GM19397 (cell line): ENCODE measurements around the gene AUTS2.

ENCODE experiments used
- ATAC-seq: cut with Tn5 transposase; IDR thresholded peaks from one replicate; pipeline ENCODE4 v1.9.1; 2021; ENCODE audit warnings: mild to moderate bottlenecking, moderate library complexity; ENCODE audit not compliant: unreplicated experiment

Gene AUTS2

DNA sequence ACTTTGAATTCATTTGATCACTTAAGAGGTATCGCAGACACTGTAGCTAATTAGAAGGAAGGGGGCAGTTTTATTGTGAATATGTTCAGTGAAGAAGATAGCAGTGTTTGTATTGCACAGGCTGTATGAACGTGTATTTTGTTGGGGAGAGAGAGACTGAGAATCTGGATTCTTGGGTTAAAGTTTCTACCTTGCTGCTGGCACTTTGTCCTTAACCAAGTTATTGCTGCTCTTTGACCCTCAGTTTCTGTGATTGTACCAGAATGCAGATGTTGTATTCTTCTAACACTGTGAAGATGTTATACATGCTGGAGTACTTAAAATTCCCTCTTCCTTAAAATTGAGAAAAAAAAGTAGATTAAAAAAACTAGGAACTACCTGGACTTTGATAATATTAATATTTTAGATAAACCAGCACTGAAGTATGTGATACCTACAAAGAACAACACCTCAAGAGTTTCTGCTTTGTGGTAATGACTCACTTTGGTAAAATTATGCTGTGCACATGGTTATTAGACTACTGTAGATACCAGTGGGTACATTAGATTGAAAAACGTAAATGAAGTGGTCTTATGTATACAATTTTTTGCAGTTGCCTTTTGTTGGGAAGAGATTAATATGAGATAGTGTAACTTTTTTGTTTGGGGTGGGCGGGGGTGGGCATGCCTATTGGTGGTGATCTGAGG, 321.3 kb downstream of the AUTS2 start:
- ATAC-seq, result no peak

DNA sequence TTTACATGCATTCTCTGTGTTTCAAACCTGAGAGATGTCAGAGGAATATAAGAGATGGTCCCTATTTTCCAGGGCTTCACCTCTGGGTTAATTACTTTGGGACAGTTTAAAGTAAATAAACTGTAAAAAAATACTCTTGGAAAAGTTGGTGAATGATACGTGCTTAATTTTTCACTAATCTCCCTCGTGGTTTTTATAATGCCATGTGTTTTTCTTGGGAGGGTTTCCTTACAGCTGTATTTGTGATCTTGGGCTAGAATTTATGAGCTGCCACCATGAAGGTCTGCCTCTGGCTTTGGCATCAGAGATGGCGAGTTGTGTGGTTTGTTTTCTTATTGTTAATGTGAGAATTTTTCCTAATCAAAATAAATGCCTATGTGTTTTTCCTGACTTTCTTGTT, 322.5 kb downstream of the AUTS2 start:
- ATAC-seq, result no peak

DNA sequence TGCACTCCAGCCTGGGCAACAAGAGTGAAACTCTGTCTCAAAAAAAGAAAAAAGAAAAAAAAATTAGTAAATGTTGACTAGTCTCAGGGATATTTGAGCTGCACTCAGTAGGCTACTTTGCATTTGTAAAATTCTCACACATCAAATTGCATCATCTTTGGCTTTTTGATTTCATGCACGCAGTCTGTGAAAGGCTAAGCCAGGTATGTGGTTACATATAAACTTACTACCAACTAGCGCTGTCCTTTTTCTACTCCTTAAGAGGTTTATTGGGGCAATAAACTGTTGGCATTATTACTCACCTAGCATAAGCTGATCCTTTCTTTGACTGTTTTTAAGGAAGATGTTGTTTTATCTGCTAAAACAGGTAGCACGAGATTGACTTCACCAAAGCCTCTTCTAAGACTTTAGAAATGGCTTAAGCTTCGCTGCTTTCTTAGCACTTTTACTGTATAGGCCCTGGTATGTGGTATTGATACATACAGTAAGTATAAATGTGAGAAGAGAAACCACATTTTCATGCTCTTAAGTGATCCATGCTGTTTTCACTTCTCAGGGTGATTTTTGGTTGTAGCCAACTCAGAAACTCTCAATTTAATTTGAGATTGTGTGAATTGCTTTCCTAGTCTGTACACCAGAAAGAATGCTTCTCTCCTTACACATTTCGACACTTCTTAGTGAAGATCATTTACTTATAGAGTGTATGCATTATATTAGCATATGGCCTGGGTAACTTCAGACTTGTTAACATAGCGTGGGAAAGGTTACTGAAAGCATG, 323.9 kb downstream of the AUTS2 start:
- no peak for ATAC-seq

DNA sequence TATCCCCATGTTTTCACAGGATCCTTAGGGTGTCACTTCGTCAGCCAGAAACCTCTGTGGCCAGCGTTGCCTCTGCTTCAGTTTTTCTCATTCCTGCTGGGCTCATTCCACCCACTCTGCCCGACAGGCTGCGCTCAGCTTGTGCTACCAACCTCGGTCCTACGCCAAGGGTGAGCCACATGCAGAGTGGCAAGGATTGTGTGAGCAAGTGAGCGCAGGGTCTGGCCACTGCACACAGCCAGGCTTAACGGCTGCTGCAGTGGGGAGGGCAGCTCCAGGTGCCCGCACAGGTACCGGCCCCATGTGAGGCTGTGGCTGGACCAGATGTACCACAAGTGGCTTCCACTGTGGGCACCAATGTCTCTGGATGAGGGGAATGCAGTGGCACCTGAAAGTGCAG, 329.2 kb downstream of the AUTS2 start:
- ATAC-seq, result no peak

DNA sequence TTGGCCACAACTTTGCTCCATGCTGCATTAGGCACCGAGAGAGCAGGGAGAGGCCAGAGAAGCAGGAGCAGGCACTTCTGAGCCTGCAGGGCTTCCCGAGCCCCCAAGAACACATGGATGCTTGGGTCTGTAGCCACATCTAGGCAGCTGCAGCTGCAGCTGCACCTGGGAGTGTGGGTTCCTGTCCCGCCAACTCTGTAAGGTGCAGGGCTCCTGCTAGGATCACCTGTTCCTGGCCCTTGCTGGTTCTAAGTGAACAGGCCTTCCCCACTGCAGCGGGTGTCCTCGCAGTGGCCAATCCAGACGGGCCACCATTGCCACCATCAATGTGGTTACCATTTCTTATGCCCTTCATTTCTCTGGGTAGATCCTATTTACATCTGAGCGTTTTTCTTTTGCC, 330.3 kb downstream of the AUTS2 start:
- ATAC-seq, result no peak

DNA sequence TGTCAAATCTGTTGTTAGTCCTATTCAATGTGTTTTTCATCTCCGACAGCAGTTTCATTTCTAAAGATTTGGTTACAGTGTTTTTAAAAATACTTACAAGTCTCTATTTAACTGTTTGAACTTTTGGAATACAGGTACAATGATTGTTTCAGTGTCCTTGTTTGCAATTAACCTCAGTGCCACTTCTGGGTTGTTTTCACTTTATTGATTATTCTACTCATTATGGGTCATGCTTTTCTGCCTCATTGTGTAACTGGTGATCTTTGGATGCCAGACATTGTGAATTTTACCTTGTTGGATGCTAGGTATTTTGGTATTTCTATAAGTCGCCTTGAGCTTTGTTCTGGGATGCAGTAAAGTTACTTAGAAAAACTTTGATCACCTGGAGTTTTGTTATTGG, 331.3 kb downstream of the AUTS2 start:
- ATAC-seq, result no peak

DNA sequence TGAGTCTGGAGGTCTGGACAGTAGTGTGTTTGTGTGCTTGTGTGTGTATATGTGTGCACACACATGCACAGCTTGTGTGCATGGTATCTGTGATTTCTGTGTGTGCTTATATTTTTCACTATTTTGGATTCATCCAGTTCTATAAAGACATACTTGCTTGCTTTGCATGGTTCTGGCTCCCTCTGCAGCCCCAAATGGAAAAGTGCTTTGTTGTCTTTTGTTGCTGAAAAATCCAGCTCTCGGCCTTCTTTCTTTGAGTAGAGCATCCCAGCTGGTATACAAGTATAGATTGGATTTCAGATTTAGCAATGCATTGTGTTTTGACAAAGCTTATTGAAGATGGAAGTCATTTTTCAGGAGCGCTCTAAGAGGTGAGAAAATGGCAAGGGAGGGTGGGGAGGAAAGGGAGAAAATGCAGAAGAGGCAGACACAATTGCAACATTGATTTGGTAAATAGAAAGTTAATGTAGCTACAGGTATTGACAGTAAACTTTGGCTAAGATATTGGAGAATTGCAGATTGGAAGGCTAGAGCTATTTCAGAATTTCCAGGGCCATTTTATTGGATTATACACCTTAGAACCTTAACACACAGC, 333.9 kb downstream of the AUTS2 start:
- no peak for ATAC-seq

DNA sequence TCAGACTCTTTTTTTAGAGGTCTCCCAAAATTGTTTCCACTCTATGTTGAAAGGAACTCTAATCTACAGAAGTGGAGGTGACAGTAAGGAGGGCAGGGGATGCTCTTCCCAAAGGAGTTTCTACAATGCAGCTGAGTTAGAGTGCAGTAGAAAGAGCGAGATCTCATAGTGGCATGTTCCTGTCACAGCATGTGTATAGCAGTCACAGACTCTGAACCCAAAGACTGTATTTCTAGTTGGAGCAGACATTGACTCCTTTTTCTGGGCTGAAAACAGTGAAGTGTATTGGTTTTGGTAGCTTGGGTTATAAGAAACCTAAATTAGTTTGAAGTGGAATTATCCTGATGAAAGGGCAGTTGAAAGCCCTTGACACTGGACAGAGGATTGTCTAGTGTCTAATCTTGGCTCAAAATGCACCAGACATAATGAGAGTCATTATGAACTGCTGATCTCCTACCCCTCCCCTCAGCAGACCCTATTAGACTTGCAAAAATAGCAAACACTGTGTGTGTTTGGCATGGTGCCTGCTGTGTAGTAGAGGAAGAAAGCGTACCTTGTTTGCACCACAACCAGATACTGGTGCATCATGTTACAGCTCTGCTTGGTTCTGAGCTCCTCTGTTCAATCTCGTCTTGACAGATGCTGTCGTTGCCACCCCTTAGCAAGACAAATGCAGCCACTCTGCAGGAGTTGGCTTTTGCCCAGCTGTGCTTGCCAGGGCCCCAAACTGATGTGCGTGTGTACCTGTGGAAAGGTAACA, 336.0 kb downstream of the AUTS2 start:
- ATAC-seq, result no peak

DNA sequence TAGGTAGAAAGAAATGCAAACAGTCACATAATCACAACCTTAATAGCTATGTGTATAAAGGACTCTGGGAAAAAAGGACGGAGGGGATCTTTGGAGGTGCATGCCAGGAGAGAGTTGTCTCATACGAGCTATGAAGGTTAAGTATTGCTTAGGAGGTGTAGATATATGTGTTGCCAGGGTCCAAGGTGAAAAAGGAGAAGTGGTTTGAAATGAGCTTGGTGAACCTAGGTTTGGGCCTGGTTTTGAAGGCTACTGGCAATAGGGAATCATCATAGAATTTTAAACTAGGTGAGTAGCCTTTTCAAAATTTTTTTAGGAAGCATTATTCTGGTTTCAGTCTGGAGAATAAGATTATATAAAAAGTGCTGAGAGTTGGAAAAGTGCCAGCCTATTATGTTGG, 336.8 kb downstream of the AUTS2 start:
- ATAC-seq, result no peak

DNA sequence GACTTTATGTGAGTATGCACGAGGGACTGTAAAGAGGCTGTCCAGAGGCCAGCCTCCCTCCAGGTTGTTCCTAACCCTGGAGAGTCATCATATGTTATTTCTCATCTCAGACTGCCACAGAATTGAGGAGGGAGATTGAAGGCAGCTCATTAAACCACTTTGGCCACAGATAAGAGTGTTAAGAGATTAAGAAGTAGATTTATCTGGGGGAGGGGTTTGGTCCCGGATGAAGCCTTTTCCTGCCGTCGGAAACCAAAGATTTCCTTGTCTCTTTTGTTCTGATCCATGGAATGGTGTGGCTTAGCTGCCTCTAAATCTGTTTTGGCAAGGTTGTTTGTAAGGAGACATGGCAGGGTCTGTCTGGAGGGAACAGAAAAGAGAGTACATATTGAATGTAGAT, 338.8 kb downstream of the AUTS2 start:
- no peak for ATAC-seq

DNA sequence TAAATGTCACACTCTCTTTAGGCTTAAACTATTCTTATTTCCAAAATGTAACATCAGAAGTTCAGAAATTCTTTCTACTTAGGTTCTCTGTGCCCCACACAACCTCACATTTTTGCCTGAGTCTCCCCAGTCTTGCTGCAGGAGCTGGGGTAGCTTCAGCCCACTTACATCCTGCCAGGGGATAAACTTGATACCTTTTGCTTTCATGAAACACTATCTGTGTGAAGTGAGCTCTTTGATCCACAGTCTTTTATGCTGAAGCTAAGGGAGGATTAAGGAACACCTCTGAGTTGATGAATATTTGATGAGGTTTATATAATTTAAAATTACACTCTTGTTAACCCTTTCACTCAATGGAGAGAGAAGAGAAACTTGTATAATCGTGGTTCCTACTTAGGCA, 341.0 kb downstream of the AUTS2 start:
- ATAC-seq, result no peak

DNA sequence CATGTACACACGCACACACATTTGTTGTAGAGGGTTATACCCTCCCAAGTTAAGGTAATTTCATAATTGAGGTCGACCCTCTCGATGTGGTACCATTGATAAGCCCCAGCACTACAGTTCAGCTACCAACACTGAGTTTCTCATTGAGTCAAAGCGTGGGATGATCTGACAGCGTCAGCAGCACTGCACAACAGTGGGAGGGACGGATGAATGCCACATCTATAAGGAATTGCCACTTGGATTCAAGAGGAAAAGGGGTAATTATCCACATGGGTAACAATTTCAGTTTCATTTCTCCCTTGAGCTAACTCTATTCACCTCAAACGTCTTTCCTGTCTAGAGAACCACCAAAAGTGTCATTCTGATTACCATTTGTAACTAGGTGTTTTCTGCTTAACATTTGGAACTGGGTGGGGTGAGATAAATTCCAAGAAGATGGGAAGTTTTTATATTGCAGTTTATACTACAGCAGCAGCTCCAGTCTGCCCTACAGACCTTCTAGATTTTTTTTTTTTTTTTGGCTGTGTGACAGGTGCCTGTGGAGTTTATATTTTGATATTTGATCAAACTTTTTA, 342.9 kb downstream of the AUTS2 start:
- no peak for ATAC-seq

DNA sequence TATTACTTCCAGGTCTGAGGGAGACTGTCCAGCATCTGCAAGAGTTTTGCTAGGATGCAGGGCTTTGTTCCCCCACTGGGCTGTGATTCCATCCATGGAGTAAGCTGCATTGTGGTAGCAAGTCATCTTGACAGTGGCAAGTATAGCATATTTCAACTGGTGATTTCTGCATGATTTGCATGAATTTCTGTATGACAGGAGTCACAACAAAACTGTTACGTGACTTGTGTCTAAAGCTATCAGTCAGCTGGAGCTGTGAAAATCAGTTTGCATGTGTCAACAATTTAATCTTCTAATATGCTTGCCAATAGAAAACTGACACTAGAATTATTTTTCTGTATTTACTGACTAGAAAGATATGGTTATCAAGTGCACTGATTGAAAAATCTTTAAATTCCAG, 344.3 kb downstream of the AUTS2 start:
- no peak for ATAC-seq

DNA sequence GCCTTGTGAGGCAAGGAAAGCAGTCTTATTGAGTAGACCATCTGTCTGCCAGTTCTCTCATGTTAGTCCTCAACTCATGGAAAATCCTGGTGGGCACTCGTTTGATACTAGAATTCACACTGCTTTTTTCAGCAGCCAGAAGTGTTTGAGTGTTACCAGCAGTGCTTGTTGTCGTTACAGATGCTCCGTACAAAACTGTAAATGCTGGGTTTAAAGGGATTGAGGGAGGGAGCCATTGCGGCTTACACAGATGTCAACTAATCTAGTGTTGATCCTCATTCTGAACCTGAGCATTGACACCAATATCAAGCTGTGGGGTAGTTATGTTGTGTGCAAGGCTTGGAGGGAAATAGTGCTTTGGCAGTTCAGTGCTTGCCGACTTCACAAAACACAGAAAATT, 348.6 kb downstream of the AUTS2 start:
- ATAC-seq, result no peak

DNA sequence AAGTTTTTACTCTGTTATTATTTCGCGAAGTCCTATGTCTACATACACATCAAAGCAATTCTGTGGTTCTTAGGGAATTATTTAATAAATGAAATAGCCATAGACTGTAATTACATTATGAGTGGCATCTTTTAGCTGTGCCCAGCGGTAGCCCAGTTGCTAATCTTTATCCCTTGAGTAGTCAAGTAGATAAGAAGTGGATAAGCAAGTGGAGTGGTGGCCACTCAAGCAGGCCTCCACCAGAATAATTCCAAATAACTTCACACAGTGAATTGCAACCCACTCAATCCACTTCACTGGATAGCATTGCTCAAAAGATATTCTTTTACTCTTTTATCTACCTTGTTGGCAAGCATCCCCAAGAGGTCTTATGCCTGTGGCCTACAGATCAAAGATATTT, 349.7 kb downstream of the AUTS2 start:
- no peak for ATAC-seq

DNA sequence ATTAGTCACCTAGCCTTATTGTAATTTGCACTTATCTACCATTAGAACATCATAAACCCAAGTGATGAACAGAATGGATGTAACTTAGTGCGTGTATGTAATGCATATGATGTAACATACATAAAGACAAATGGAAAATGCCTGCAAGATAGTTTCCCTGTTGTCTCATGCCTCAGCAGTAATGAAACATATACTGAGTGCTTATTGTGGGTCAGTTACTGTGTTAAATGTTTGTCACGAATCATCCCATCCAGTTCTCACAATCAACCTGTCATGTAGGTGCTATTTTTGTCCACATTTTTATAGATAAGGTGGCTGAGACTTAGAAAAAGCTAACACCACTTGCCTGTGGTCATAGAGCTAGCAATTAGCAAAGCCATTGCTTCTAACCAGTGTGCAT, 350.8 kb downstream of the AUTS2 start:
- ATAC-seq, result no peak

DNA sequence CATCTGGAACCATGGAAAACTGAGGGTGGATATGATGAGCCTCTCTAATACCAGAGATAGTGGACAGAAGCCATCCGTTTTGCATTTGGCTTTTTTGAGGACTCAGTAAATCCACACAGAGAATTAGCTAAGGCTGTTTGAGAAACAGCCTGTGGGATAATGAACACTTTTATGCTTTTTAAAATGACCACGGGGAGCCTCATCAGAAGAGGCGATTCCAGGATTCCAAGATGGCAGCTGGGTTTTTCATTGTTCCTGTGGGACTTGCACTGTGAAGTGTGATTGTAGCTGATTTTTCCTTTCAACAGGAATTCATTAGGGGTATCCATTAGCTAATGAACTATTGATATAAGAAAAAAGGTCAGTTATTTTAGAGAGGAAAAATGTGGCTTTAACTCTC, 353.2 kb downstream of the AUTS2 start:
- no peak for ATAC-seq

DNA sequence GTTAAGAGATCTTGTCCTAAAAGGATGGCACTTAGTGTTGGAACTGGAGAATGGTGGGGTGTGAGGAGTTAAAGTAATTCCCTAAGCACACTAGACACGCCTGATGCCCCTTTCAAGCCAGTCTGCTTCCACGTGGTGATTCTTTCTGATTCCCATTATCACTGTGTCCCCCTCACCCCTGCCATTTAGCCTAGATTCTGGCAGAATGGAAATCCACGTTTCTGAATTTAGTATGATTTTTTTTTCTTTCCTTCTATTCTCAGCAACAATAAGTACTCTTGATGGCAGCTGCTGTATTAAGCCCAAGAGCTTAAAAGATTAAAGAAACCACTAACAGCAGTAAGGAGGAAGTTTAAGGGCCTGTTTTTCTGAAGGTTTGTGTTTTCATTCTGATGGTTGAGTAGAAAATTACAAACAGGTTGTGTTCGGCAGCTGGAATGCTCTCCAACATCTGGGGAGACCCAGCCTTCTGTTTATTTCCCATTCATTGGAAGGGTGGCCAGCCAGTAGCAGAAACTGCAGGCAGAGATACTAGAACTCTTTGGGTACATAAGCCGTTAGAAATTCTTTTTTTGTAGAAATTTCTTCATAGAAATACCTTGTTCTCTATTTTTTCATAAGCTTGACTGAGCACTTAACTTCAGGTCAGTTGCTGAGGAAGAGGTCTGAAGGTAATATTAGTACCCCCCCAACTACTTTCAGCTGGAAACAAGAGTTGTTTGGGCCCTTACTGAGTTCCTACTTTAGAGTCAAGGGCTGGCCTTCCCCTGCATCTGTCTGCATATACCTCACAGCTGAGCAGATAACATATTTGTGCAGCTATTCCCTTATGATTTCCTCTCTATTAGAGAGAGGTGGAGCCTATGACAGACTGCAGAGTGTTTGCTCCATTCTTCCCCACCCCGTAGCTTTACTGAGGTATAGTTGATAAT, 355.1 kb downstream of the AUTS2 start:
- no peak for ATAC-seq

DNA sequence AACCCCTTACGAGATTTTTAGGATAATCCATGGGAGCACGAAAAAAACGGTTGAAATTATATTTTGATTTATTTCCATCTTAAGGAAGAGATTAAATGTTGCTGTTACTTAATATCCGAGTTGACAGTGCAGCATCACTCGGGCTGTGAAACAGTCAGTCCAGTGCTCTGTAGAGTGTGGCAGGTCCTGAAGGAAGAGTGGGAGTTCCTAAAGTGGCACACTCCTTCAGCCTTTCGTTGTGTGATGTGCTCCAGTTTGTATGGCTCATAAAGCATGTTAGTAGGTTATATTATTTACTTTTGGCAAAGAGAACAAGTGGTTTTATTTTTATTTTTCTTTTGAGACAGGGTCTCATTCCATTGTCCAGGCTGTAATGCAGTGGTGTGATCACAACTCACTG, 358.3 kb downstream of the AUTS2 start:
- ATAC-seq, result no peak

DNA sequence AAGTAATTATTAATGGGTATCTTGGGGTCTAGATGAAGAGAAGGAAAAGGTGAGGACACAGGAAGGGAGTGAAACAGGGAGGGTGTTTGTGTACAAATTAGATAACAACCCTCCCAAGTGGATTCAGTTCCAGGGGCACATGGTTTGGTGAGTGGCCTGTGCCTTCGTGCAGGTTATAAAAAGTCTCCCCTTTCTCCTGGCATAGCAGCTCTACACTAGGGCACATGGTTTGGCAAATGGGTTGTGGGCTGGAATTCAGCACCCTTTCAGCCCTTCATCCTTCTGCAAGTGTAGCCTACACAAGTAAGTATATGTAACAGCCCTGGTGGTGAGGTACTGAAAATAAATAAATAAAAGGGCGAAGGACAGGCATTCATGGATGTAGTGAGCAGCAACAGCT, 359.4 kb downstream of the AUTS2 start:
- ATAC-seq, result no peak
